DND-41 (cell line): Measurements from ENCODE around the gene FLT3LG.

Experiments
- EZH2 ChIP-seq: IDR thresholded peaks from 3 replicates; pipeline ENCODE4 v1.6.1; 2012; ENCODE audit warnings: borderline replicate concordance, low read depth, mild to moderate bottlenecking, moderate library complexity, low read length, inconsistent platforms; ENCODE audit not compliant: severe bottlenecking
- TF ChIP-seq, protein P1 (sequence below): IDR thresholded peaks from 2 replicates; pipeline ENCODE4 v1.5.1; 2012; ENCODE audit warnings: borderline replicate concordance, low read length, moderate library complexity, mild to moderate bottlenecking; ENCODE audit not compliant: poor library complexity, severe bottlenecking; ENCODE audit errors: extremely low read depth

DNA sequence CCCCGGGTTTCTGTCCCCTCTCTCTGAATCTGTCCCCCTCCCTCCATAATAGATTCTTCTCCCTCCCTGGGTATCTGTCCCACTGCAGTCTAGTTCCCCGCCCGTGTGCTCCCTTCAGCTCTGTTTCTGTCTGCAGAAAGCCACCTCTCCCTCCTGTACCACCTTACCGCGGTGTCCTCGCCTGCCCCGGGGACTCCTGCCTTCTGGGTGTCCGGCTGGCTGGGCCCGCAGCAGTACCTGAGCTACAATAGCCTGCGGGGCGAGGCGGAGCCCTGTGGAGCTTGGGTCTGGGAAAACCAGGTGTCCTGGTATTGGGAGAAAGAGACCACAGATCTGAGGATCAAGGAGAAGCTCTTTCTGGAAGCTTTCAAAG, 39.7 kb downstream of the FLT3LG start:
- TF ChIP-seq, protein P1, sequence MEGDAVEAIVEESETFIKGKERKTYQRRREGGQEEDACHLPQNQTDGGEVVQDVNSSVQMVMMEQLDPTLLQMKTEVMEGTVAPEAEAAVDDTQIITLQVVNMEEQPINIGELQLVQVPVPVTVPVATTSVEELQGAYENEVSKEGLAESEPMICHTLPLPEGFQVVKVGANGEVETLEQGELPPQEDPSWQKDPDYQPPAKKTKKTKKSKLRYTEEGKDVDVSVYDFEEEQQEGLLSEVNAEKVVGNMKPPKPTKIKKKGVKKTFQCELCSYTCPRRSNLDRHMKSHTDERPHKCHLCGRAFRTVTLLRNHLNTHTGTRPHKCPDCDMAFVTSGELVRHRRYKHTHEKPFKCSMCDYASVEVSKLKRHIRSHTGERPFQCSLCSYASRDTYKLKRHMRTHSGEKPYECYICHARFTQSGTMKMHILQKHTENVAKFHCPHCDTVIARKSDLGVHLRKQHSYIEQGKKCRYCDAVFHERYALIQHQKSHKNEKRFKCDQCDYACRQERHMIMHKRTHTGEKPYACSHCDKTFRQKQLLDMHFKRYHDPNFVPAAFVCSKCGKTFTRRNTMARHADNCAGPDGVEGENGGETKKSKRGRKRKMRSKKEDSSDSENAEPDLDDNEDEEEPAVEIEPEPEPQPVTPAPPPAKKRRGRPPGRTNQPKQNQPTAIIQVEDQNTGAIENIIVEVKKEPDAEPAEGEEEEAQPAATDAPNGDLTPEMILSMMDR = no peak
- TF ChIP-seq EZH2 = no peak
